Lower lobe of right lung (tissue), 2 donors: ENCODE measurements around the gene NFATC2. TPM values are rescaled to one million over a fixed set of nuclear protein-coding genes. Genes with fewer than 3 reads are reported as not detected.
A peak's percentile ranks its signal among the peaks of the same experiment; 100 is the strongest.
"Not testable (repeated sequence)": the region's sequence is repeated elsewhere in the genome, so short reads cannot be mapped to it uniquely, and the experiment has no call there.

Source experiments
- ATAC-seq, 2 donors: fragments of 200-7000 bp; cut with Tn5 transposase; one replicate each; pipeline ENCODE4 v1.9.1; 2020 to 2022; ENCODE audit warnings: mild to moderate bottlenecking in 2 of 2, moderate library complexity in 2 of 2
- DNase-seq: peaks from one replicate; pipeline ENCODE4 v3.0.0-alpha.2; 2020
- H3K27ac ChIP-seq: fragments of 200-600 bp; one replicate; pipeline ENCODE4 v1.8.0; 2022
- H3K27me3 ChIP-seq: fragments of 200-600 bp; one replicate; pipeline ENCODE4 v1.8.0; 2022; ENCODE audit warnings: low read depth
- H3K36me3 ChIP-seq: fragments of 200-600 bp; one replicate; pipeline ENCODE4 v1.8.0; 2022; ENCODE audit warnings: mild to moderate bottlenecking
- H3K4me1 ChIP-seq: fragments of 200-600 bp; one replicate; pipeline ENCODE4 v1.8.0; 2022
- H3K4me3 ChIP-seq: fragments of 200-600 bp; one replicate; pipeline ENCODE4 v1.8.0; 2022; ENCODE audit warnings: mild to moderate bottlenecking
- H3K9me3 ChIP-seq: fragments of 200-600 bp; one replicate; pipeline ENCODE4 v1.8.0; 2022
- intact Hi-C: fragments of 100-400 bp; cut with DNase I; formaldehyde crosslinking; loops from one replicate; pipeline ENCODE4 v1.11.0; 2022
- total RNA-seq: library from RNA; stranded (reverse); fragmentation: NEBNext Ultra II Directional; extraction: Animal tissue kit (Norgen Biotek cat#: 25700); gene quantifications from one replicate; pipeline ENCODE4 v1.2.1, GENCODE V29; 2021
- TF ChIP-seq, protein P1 (sequence below): fragments of 200-600 bp; IDR thresholded peaks from one replicate; pipeline ENCODE4 v1.8.0; 2022; ENCODE audit warnings: antibody characterized with exemption, mild to moderate bottlenecking
- donor health status: DM: no; HTN: yes; CAD: no; lungs with severe emphysema.

NFATC2 gene
- total RNA-seq, 1 donor from 2014 or later = 6.6 TPM

DNA sequence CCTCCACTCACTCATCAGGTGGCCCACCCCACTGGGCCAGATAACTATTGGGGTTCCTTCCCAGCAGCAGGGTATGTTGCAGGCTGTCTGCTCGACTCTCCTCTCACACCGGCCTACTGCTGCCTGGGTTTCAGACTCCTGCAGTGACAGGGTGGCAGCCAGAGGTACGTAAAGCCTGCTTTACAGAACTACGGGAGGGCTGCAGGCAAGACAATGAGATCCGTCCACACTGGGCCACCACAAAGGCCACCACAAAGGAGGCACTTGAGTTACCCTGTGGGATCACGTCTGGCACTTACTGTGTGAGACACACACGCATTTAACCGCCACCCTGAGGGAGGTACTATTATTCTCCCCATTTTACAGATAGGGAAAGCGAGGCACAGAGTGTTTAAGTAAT is 78.5 kb downstream of the NFATC2 start:
- no peak overlapping the region for H3K27ac ChIP-seq
- TF ChIP-seq, protein P1, sequence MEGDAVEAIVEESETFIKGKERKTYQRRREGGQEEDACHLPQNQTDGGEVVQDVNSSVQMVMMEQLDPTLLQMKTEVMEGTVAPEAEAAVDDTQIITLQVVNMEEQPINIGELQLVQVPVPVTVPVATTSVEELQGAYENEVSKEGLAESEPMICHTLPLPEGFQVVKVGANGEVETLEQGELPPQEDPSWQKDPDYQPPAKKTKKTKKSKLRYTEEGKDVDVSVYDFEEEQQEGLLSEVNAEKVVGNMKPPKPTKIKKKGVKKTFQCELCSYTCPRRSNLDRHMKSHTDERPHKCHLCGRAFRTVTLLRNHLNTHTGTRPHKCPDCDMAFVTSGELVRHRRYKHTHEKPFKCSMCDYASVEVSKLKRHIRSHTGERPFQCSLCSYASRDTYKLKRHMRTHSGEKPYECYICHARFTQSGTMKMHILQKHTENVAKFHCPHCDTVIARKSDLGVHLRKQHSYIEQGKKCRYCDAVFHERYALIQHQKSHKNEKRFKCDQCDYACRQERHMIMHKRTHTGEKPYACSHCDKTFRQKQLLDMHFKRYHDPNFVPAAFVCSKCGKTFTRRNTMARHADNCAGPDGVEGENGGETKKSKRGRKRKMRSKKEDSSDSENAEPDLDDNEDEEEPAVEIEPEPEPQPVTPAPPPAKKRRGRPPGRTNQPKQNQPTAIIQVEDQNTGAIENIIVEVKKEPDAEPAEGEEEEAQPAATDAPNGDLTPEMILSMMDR = no peak
- H3K27me3 ChIP-seq = no peaks in the 10 kb centered on the region
- ATAC-seq (no peak), DNase-seq (peak; percentile 9)
- no peak overlapping the region for H3K4me3 ChIP-seq
- H3K4me1 ChIP-seq = no peaks in the 10 kb centered on the region
- H3K9me3 ChIP-seq = no peaks in the 10 kb centered on the region
- intact Hi-C loops = no loop called here
- no peaks in the 10 kb centered on the region for H3K36me3 ChIP-seq

DNA sequence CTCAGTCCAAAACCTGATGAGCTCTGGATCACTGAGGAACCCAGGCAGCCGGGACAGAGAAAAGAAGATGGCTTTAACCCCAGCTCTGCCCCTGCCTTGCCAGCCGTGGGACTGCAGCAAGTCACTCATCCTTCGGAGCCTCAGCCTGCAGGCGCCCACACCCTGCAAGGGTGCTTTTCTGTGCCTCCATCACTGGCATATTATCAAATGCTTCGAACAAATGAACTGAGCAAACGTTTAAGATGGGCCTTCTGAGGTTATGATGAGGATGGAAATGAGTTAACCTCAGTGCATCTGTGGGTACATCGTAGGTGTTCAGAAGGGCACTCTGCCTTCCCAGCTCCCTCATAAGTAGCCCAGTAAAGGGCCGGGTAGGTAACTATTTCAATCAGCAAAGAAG is 79.0 kb downstream of the NFATC2 start:
- H3K4me1 ChIP-seq = no peaks in the 10 kb centered on the region
- H3K36me3 ChIP-seq = no peaks in the 10 kb centered on the region
- H3K9me3 ChIP-seq = no peaks in the 10 kb centered on the region
- no peaks in the 10 kb centered on the region for H3K27me3 ChIP-seq
- intact Hi-C loops = no loop called here
- TF ChIP-seq, protein P1 = no peak
- H3K4me3 ChIP-seq = no peak overlapping the region
- ATAC-seq = no peak
- DNase-seq = no peak
- H3K27ac ChIP-seq = no peak overlapping the region

DNA sequence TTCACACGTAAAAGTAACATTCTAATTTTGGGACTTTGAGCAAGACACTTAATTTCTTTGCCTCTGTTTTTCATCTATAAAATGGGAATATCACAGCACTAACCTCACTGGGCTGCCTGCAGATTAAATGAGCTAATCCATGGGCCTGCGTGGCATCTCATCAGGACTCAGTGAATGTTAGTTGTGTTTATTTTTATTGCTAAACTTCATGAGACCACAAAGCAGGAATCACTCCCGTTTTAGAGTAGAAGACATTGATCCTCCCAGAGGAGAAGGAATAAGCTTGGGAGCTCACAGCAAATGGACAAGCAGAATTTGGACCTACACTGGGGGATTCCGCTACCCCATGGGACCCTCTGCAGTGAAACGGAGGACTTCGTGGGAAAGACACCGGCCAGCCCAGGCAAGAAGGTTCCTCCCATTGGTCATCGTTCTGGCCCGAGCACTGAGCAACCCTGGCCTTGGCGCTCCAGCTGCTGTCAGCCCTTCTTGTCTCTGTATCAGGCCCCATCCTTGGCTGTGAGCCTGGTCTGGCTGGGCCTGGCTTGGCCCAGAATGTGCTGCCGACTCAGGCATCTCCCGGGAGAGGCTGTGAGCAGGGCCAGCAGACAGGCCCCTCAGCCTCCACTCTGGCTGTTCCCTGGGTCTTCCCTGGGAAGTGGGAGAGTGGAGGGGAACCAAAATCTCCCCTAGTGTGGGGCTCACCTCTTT is 79.8 kb downstream of the NFATC2 start:
- peak; percentile 56 for DNase-seq
- TF ChIP-seq, protein P1 = no peak
- ATAC-seq = peak; percentile 39 to 59
- H3K4me1 ChIP-seq = no peaks in the 10 kb centered on the region
- H3K27me3 ChIP-seq = no peaks in the 10 kb centered on the region
- no peaks in the 10 kb centered on the region for H3K36me3 ChIP-seq
- no peaks in the 10 kb centered on the region for H3K9me3 ChIP-seq
- H3K27ac ChIP-seq = no peak overlapping the region
- intact Hi-C loops = no loop called here
- H3K4me3 ChIP-seq = no peak overlapping the region

DNA sequence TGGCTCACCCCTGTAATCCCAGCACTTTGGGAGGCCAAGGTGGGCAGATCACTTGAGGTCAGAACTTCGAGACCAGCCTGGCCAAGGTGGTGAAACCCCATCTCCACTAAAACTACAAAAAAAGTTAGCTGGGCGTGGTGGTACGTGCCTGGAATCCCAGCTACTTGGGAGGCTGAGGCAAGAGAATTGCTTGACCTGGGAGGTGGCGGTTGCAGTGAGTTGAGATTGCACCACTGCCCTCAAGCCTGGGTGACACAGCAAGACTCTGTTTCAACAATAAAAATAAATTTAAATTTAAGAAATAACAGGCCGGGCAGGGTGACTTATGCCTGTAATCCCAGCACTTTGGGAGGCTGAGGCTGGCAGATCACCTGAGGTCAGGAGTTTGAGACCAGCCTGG is 80.7 kb downstream of the NFATC2 start:
- H3K27ac ChIP-seq, H3K4me3 ChIP-seq, DNase-seq, H3K4me1 ChIP-seq, ATAC-seq, H3K9me3 ChIP-seq, H3K27me3 ChIP-seq, intact Hi-C loops, H3K36me3 ChIP-seq: not testable (repeated sequence)

DNA sequence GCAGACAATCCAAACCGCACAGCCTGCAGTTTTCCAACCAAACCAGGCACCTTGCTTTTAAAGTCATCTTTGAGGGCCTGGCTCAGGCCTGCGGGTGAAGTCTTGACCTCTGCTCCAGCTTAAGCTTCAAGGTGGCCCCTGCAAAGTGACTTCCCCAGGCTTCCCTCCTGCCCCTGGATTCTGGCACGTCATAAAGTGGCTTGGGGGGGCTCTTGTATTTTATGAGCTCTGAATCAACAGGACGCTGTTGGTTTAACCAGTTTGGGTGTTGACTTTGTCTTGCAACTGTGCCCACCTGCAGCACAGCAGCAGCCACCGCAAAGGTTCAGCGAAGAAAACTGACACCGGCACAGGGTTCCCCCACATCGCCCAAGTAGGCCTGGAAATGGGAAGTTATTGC is 81.2 kb downstream of the NFATC2 start:
- H3K27ac ChIP-seq = no peak overlapping the region

More for the DNA sequence above, 81.2 kb downstream of the NFATC2 start:
- H3K4me1 ChIP-seq = peaks cover 11% of the 10 kb centered on the region
- ATAC-seq (no peak), DNase-seq (no peak)
- H3K27me3 ChIP-seq = no peaks in the 10 kb centered on the region
- H3K4me3 ChIP-seq = no peak overlapping the region
- TF ChIP-seq, protein P1 = no peak
- no peaks in the 10 kb centered on the region for H3K36me3 ChIP-seq
- intact Hi-C loops = no loop called here
- no peaks in the 10 kb centered on the region for H3K9me3 ChIP-seq
